ENCODE data around the gene GON4L.

The GON4L gene

DNA sequence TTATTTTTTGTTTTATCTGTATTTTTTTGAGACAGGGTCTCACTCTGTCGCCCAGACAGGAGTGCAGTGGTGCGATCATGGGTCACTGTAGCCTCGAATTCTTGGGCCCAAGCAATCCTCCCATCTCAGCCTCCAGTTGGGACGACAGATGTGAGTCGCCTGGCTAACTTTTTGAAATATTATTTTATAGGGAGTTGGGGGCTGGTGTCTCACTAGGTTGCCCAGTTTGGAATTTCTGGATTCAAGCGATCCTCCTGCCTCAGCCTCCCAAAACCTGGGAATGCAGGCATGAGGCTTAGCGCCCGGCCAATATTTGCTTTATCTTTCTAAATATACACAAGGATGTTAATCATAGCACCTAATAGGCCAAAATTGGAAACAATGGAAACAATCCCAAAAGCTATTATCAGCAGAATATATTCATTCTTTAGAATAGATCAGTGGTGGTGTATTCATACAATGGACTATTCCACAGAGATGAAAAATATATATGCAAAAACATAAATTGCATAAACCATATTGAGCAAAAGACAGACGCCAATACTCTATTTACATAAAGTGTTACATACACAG lies 112.2 kb downstream of the GON4L start:
- Histone ChIP-seq H3K36me3 (ENCODE audit: insufficient read depth) (no peaks in the 10 kb centered on the region), H3K4me2 (peak overlapping the region; percentile 89), H4K20me1 (ENCODE audit: insufficient read depth) (no peaks in the 10 kb centered on the region), H2AFZ (ENCODE audit: low read depth) (peak overlapping the region; percentile 74), H3K79me2 (ENCODE audit: insufficient read depth, low read depth) (no peaks in the 10 kb centered on the region), H3K4me3 (IDR thresholded peaks at IDR 0.05; ENCODE audit: insufficient read depth, low read depth, low read length) (peak overlapping the region; percentile 99), H3K27me3 (ENCODE audit: insufficient read depth, low read depth) (no peaks in the 10 kb centered on the region), H3K4me1 (ENCODE audit: low read depth, poor library complexity, severe bottlenecking) (peaks cover 12% of the 10 kb centered on the region), H3K9ac (peak overlapping the region; percentile 29; the same call in 1 of the 2 replicates), H3K27ac (peak overlapping the region; percentile 5)
- TF ChIP-seq, protein P1, sequence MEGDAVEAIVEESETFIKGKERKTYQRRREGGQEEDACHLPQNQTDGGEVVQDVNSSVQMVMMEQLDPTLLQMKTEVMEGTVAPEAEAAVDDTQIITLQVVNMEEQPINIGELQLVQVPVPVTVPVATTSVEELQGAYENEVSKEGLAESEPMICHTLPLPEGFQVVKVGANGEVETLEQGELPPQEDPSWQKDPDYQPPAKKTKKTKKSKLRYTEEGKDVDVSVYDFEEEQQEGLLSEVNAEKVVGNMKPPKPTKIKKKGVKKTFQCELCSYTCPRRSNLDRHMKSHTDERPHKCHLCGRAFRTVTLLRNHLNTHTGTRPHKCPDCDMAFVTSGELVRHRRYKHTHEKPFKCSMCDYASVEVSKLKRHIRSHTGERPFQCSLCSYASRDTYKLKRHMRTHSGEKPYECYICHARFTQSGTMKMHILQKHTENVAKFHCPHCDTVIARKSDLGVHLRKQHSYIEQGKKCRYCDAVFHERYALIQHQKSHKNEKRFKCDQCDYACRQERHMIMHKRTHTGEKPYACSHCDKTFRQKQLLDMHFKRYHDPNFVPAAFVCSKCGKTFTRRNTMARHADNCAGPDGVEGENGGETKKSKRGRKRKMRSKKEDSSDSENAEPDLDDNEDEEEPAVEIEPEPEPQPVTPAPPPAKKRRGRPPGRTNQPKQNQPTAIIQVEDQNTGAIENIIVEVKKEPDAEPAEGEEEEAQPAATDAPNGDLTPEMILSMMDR (conservative IDR thresholded peaks at IDR 0.05; ENCODE audit: low read depth, low read length), result no peak

DNA sequence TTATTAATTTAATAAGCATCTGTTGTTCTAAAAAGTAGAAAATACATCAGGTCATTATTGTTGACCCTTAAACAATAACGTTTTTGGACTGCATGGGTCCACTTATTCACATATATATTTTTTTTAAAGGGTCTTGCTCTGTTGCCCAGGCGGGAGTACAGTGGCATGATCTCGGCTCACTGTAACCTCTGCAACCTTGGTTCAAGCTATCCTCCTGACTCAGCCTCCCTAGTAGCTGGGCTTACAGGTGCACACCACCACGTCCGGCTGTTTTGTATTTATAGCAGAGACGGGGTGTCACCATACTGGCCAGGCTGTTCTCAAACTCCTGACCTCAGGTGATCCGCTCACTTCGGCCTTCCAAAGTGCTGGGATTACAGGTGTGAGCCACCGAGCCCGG lies 115.1 kb downstream of the GON4L start:
- Histone ChIP-seq H3K79me2 (ENCODE audit: insufficient read depth, low read depth) (no peaks in the 10 kb centered on the region), H3K27me3 (ENCODE audit: insufficient read depth, low read depth) (no peaks in the 10 kb centered on the region), H3K4me2 (no peak overlapping the region), H3K27ac (no peak overlapping the region), H3K36me3 (ENCODE audit: insufficient read depth) (peaks cover 4% of the 10 kb centered on the region; the same call in 1 of the 2 replicates), H3K4me1 (ENCODE audit: low read depth, poor library complexity, severe bottlenecking) (peaks cover 12% of the 10 kb centered on the region), H3K4me3 (IDR thresholded peaks at IDR 0.05; ENCODE audit: insufficient read depth, low read depth, low read length) (no peak overlapping the region), H2AFZ (ENCODE audit: low read depth) (no peak overlapping the region), H4K20me1 (ENCODE audit: insufficient read depth) (no peaks in the 10 kb centered on the region), H3K9ac (no peak overlapping the region)
- TF ChIP-seq, protein P1 (conservative IDR thresholded peaks at IDR 0.05; ENCODE audit: low read depth, low read length), result no peak

DNA sequence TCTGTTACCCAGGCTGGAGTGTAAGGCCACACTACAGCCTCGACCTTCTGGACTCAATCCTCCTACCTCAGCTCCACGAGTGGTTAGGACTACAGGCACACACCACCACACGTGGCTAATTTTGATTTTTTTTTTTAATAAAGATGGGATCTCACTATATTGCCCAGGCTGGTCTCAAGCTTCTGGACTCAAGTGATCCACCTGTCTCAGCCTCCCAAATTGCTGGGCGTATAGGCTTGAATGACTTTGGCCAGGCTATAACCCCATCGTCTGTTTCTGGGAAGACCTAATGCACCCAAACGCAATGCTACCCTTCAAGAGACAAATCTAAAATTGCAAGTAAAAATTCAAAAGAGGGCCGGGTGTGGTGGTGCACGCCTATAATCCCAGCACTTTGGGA lies 116.0 kb downstream of the GON4L start:
- H3K4me3 ChIP-seq (IDR thresholded peaks at IDR 0.05; ENCODE audit: insufficient read depth, low read depth, low read length), result no peak overlapping the region
- TF ChIP-seq, protein P1 (conservative IDR thresholded peaks at IDR 0.05; ENCODE audit: low read depth, low read length), result no peak
- no peaks in the 10 kb centered on the region for H3K79me2 ChIP-seq (ENCODE audit: insufficient read depth, low read depth)
- H3K27ac ChIP-seq, result no peak overlapping the region
- H3K4me1 ChIP-seq (ENCODE audit: low read depth, poor library complexity, severe bottlenecking), result peaks cover 12% of the 10 kb centered on the region
- no peak overlapping the region for H3K9ac ChIP-seq
- no peak overlapping the region for H2AFZ ChIP-seq (ENCODE audit: low read depth)
- H4K20me1 ChIP-seq (ENCODE audit: insufficient read depth), result no peaks in the 10 kb centered on the region
- no peak overlapping the region for H3K4me2 ChIP-seq
- no peaks in the 10 kb centered on the region for H3K27me3 ChIP-seq (ENCODE audit: insufficient read depth, low read depth)
- peaks cover 13% of the 10 kb centered on the region; the same call in 1 of the 2 replicates for H3K36me3 ChIP-seq (ENCODE audit: insufficient read depth)

DNA sequence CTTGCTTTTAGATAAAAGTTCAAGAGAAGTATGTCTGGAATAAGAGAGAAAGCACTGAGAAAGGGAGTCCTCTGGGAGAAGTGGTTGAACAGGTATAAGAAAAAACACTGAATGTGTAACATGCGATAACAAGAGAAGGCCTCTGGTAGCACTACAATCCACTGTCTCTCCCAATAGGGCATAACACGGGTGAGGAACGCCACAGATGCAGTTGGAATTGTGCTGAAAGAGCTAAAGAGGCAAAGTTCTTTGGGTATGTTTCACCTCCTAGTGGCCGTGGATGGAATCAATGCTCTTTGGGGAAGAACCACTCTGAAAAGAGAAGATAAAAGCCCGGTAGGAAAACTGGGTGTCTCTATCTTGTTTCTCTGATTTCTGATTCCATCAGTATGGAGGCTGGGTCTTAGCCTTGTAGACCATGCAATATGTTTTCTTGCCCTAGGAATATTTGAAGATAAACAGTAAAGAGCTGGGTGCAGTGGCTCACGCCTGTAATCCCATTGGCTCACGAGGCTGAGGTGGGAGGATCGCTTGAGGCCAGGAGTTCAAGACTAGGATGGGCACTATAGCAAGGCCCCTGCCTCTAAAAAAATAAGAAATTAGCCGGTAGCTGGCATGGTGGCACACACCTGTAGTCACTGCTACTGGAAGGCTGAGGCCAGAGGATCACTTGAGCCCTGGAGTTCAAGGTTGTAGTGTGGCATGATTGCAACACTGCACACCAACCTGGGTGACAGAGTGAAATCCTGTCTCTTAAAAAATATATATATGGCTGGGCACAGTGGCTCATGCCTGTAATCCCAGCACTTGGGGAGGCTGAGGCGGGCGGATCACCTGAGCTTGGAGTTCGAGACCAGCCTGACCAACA lies 127.7 kb downstream of the GON4L start:
- peak overlapping the region; percentile 2; the same call in 1 of the 2 replicates for H3K27ac ChIP-seq
- no peak overlapping the region for H3K4me3 ChIP-seq (IDR thresholded peaks at IDR 0.05; ENCODE audit: insufficient read depth, low read depth, low read length)
- H2AFZ ChIP-seq (ENCODE audit: low read depth), result no peak overlapping the region
- H4K20me1 ChIP-seq (ENCODE audit: insufficient read depth), result no peaks in the 10 kb centered on the region; the same call in 1 of the 2 replicates
- peaks cover 32% of the 10 kb centered on the region; the same call in 1 of the 2 replicates for H3K36me3 ChIP-seq (ENCODE audit: insufficient read depth)
- H3K27me3 ChIP-seq (ENCODE audit: insufficient read depth, low read depth), result no peaks in the 10 kb centered on the region
- H3K4me2 ChIP-seq, result no peak overlapping the region
- H3K4me1 ChIP-seq (ENCODE audit: low read depth, poor library complexity, severe bottlenecking), result no peaks in the 10 kb centered on the region
- TF ChIP-seq, protein P1 (conservative IDR thresholded peaks at IDR 0.05; ENCODE audit: low read depth, low read length), result peak; percentile 99
- no peak overlapping the region for H3K9ac ChIP-seq
- no peaks in the 10 kb centered on the region for H3K79me2 ChIP-seq (ENCODE audit: insufficient read depth, low read depth)
